Measurements from ENCODE around the gene ADGRL3.

Gene ADGRL3

DNA sequence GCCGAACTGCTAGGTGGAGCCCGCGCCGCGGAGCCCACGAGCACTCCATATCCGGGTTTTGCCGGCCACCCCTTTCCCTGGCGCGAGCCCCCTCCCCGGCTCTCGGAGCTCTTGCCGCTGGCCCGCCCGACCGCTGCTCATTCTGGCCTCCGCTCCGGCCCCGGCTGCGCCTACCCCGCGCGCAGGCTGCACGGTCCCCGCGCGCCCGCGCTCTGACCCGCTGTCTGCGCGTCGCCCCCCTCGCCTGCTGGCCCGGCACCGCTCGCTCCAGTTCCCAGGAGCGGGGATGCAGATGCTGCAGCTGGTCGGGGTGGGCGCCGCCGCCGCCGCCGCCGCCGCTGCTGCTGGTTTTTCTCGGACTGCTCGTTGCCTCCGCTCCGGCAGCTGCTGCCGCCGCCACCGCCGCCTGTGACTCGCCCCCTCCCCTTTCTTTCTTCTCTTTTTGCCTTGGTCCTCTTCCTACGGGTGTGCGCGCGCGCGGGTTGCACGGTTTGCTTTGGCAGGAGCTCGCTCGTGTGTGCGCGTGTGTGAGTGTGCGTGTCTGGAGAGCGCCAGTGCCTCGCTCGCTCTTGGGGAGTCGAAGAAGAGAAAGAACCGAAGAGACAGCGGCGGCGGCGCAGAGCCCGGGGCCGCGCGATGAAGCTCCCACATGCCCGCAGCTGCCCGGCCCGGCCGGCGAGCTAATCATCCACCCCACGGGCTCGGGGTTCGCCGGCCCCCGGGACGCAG lies at the start of gene ADGRL3:
ADGRL3 (plus strand) TSS at position 140 of the 729 bp plus-strand sequence.
- no peaks in the 10 kb centered on the region for H3K36me3 ChIP-seq (ENCODE audit: insufficient read depth, low read length)
- H3K4me2 ChIP-seq (ENCODE audit: insufficient read depth, low read length): no peak within 1 kb of the TSS
- H2AFZ ChIP-seq (ENCODE audit: low read depth, low read length): no peak within 1 kb of the TSS
- H3K27me3 ChIP-seq (ENCODE audit: insufficient read depth, low read length, poor library complexity): no peaks in the 10 kb centered on the region
- DNase-seq (no peak), ATAC-seq (ENCODE audit: insufficient read depth, low read depth) (no peak)
- no peak for TF ChIP-seq EZH2 (IDR thresholded peaks at IDR 0.05; ENCODE audit: borderline replicate concordance, low read depth, low read length, severe bottlenecking)
- H3K9me3 ChIP-seq (ENCODE audit: insufficient read depth, low read length, severe bottlenecking): peaks cover 4% of the 10 kb centered on the region
- H3K4me1 ChIP-seq (ENCODE audit: insufficient read depth, low read length): no peaks in the 10 kb centered on the region
- no peak within 1 kb of the TSS for H3K27ac ChIP-seq (ENCODE audit: low read length)
- H3K9ac ChIP-seq (ENCODE audit: low read depth, low read length): no peak within 1 kb of the TSS
- no peak within 1 kb of the TSS for H3K4me3 ChIP-seq (ENCODE audit: low read depth in 1 of 2, low read length in 2 of 2)
- H3K79me2 ChIP-seq (ENCODE audit: insufficient read depth, low read length): no peaks in the 10 kb centered on the region
- no peaks in the 10 kb centered on the region for H4K20me1 ChIP-seq (ENCODE audit: insufficient read depth, low read length)

GRCh38 chr4:61152433-61152832 lies 47.7 kb upstream of the ADGRL3 start:
- Histone ChIP-seq H3K4me3 (ENCODE audit: low read depth in 1 of 2, low read length in 2 of 2) (no peak overlapping the region), H3K36me3 (ENCODE audit: insufficient read depth, low read length) (no peaks in the 10 kb centered on the region), H3K4me2 (ENCODE audit: insufficient read depth, low read length) (no peak overlapping the region), H3K79me2 (ENCODE audit: insufficient read depth, low read length) (no peaks in the 10 kb centered on the region), H2AFZ (ENCODE audit: low read depth, low read length) (no peak overlapping the region), H3K27ac (ENCODE audit: low read length) (no peak overlapping the region), H3K9me3 (ENCODE audit: insufficient read depth, low read length, severe bottlenecking) (no peaks in the 10 kb centered on the region), H3K27me3 (ENCODE audit: insufficient read depth, low read length, poor library complexity) (no peaks in the 10 kb centered on the region), H3K4me1 (ENCODE audit: insufficient read depth, low read length) (no peaks in the 10 kb centered on the region), H4K20me1 (ENCODE audit: insufficient read depth, low read length) (no peaks in the 10 kb centered on the region), H3K9ac (ENCODE audit: low read depth, low read length) (no peak overlapping the region)
- no peak for DNase-seq
- TF ChIP-seq, protein P1, sequence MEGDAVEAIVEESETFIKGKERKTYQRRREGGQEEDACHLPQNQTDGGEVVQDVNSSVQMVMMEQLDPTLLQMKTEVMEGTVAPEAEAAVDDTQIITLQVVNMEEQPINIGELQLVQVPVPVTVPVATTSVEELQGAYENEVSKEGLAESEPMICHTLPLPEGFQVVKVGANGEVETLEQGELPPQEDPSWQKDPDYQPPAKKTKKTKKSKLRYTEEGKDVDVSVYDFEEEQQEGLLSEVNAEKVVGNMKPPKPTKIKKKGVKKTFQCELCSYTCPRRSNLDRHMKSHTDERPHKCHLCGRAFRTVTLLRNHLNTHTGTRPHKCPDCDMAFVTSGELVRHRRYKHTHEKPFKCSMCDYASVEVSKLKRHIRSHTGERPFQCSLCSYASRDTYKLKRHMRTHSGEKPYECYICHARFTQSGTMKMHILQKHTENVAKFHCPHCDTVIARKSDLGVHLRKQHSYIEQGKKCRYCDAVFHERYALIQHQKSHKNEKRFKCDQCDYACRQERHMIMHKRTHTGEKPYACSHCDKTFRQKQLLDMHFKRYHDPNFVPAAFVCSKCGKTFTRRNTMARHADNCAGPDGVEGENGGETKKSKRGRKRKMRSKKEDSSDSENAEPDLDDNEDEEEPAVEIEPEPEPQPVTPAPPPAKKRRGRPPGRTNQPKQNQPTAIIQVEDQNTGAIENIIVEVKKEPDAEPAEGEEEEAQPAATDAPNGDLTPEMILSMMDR (IDR thresholded peaks at IDR 0.05; ENCODE audit: borderline replicate concordance, extremely low read depth, low read length, poor library complexity, severe bottlenecking): no peak
- no peak for TF ChIP-seq EZH2 (IDR thresholded peaks at IDR 0.05; ENCODE audit: borderline replicate concordance, low read depth, low read length, severe bottlenecking)
- no peak for ATAC-seq (ENCODE audit: insufficient read depth, low read depth)

DNA sequence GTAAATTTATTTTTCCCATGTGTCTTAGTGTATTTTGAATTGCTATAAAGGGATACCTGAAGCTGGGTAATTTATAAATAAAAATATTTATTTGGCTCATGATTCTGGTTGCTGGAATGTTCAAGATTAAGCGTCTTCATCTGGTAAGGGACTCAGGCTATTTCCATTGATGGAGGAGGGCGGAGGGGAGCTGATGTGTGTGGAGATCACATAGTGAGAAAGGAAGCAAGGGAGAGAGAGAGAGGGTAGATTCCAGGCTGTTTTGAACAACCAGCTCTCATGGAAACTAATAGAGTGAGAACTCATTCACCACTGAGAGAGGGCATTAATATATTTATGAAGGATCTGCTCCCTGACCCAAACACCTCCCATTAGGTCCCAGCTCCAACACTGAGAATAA lies 39.6 kb upstream of the ADGRL3 start:
- DNase-seq (no peak), ATAC-seq (ENCODE audit: insufficient read depth, low read depth) (no peak)
- Histone ChIP-seq H3K27ac (ENCODE audit: low read length) (no peak overlapping the region), H3K79me2 (ENCODE audit: insufficient read depth, low read length) (no peaks in the 10 kb centered on the region), H3K9ac (ENCODE audit: low read depth, low read length) (no peak overlapping the region), H3K4me1 (ENCODE audit: insufficient read depth, low read length) (no peaks in the 10 kb centered on the region), H3K27me3 (ENCODE audit: insufficient read depth, low read length, poor library complexity) (no peaks in the 10 kb centered on the region), H3K36me3 (ENCODE audit: insufficient read depth, low read length) (no peaks in the 10 kb centered on the region), H2AFZ (ENCODE audit: low read depth, low read length) (no peak overlapping the region), H3K4me2 (ENCODE audit: insufficient read depth, low read length) (no peak overlapping the region), H4K20me1 (ENCODE audit: insufficient read depth, low read length) (no peaks in the 10 kb centered on the region), H3K9me3 (ENCODE audit: insufficient read depth, low read length, severe bottlenecking) (no peaks in the 10 kb centered on the region), H3K4me3 (ENCODE audit: low read depth in 1 of 2, low read length in 2 of 2) (no peak overlapping the region)
- TF ChIP-seq, protein P1 (IDR thresholded peaks at IDR 0.05; ENCODE audit: borderline replicate concordance, extremely low read depth, low read length, poor library complexity, severe bottlenecking): no peak
- TF ChIP-seq EZH2 (IDR thresholded peaks at IDR 0.05; ENCODE audit: borderline replicate concordance, low read depth, low read length, severe bottlenecking): no peak

DNA sequence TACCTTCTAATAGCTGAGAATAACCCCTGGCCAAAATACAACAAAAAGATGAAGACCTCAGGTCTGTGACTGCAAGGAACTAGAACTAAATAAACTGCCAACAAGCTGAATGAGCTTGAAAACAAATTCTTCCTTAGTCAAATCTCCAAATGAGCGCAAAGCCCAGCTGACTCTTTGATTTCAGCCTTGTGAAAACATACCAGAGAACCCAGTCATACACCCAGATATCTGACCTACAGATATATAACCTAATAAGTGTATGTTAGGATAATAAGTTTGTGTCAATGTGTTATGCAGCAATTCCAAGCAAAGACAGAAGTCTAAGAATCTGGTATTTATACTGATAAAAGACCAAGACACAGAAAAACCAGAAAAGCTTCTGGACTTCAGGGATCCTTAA lies 38.0 kb upstream of the ADGRL3 start:
- no peaks in the 10 kb centered on the region for H4K20me1 ChIP-seq (ENCODE audit: insufficient read depth, low read length)
- ATAC-seq (ENCODE audit: insufficient read depth, low read depth) (no peak), DNase-seq (no peak)
- H3K4me2 ChIP-seq (ENCODE audit: insufficient read depth, low read length): no peak overlapping the region
- no peak for TF ChIP-seq EZH2 (IDR thresholded peaks at IDR 0.05; ENCODE audit: borderline replicate concordance, low read depth, low read length, severe bottlenecking)
- TF ChIP-seq, protein P1 (IDR thresholded peaks at IDR 0.05; ENCODE audit: borderline replicate concordance, extremely low read depth, low read length, poor library complexity, severe bottlenecking): no peak
- no peak overlapping the region for H2AFZ ChIP-seq (ENCODE audit: low read depth, low read length)
- H3K4me1 ChIP-seq (ENCODE audit: insufficient read depth, low read length): no peaks in the 10 kb centered on the region
- H3K79me2 ChIP-seq (ENCODE audit: insufficient read depth, low read length): no peaks in the 10 kb centered on the region
- no peak overlapping the region for H3K27ac ChIP-seq (ENCODE audit: low read length)
- H3K4me3 ChIP-seq (ENCODE audit: low read depth in 1 of 2, low read length in 2 of 2): no peak overlapping the region
- H3K9ac ChIP-seq (ENCODE audit: low read depth, low read length): no peak overlapping the region
- no peaks in the 10 kb centered on the region for H3K27me3 ChIP-seq (ENCODE audit: insufficient read depth, low read length, poor library complexity)
- no peaks in the 10 kb centered on the region for H3K36me3 ChIP-seq (ENCODE audit: insufficient read depth, low read length)
- no peaks in the 10 kb centered on the region for H3K9me3 ChIP-seq (ENCODE audit: insufficient read depth, low read length, severe bottlenecking)
